WERI-Rb-1 (cell line): Measurements from ENCODE around the gene CNIH2.
A peak's percentile ranks its signal among the peaks of the same experiment; 100 is the strongest.

ENCODE experiments used
- DNase-seq: peaks from one replicate; pipeline ENCODE4 v3.0.0-alpha.2; 2020
- H3K27ac ChIP-seq: fragments of 250-450 bp; sonication (Bioruptor Pico); 2 replicates; pipeline ENCODE4 v1.5.1; 2020; ENCODE audit warnings: mild to moderate bottlenecking, moderate library complexity
- H3K27me3 ChIP-seq: fragments of 250-450 bp; sonication (Bioruptor Pico); 2 replicates; pipeline ENCODE4 v1.5.1; 2021; ENCODE audit warnings: mild to moderate bottlenecking, low read depth, moderate library complexity; ENCODE audit not compliant: insufficient read depth, severe bottlenecking
- H3K36me3 ChIP-seq: fragments of 250-450 bp; sonication (Bioruptor Pico); 2 replicates; pipeline ENCODE4 v1.5.1; 2020; ENCODE audit warnings: mild to moderate bottlenecking, moderate library complexity
- H3K4me3 ChIP-seq: 2 replicates; pipeline ENCODE4 v1.5.1; 2011; ENCODE audit warnings: low read depth, mild to moderate bottlenecking, control low read depth, low read length
- H3K9me3 ChIP-seq: fragments of 250-450 bp; sonication (Bioruptor Pico); 2 replicates; pipeline ENCODE4 v1.5.1; 2021; ENCODE audit warnings: mild to moderate bottlenecking, moderate library complexity; ENCODE audit not compliant: severe bottlenecking
- CTCF ChIP-seq: IDR thresholded peaks from 2 replicates; pipeline ENCODE4 v1.5.1; 2011; ENCODE audit warnings: low read depth, mild to moderate bottlenecking, control low read depth, inconsistent platforms, low read length

CNIH2 gene

GRCh38 chr11:66267379-66268243 is 10.4 kb upstream of the CNIH2 start:
- TF ChIP-seq CTCF: no peak
- H3K36me3 ChIP-seq: peaks cover 60% of the 10 kb centered on the region
- H3K9me3 ChIP-seq: no peaks in the 10 kb centered on the region
- peak overlapping the region; percentile 70 for H3K4me3 ChIP-seq
- peak overlapping the region; percentile 98 for H3K27ac ChIP-seq
- H3K27me3 ChIP-seq: no peaks in the 10 kb centered on the region
- DNase-seq: peak; percentile 87

- H3K27ac ChIP-seq: peak within 1 kb of the TSS; percentile 98
- H3K4me3 ChIP-seq: peak within 1 kb of the TSS; percentile 70
- H3K9me3 ChIP-seq: no peaks in the 10 kb centered on the region
- H3K36me3 ChIP-seq: peaks cover 60% of the 10 kb centered on the region
- no peak for TF ChIP-seq CTCF
- no peaks in the 10 kb centered on the region for H3K27me3 ChIP-seq
- DNase-seq: peak; percentile 99
Measured at GRCh38 chr11:66268244-66268951, 9.6 kb upstream of the CNIH2 start, which contains the start of gene RAB1B. Gene RAB1B, plus strand, starts transcription at chr11:66268639. Its CDS starts 41 bp downstream, at chr11:66268680.

GRCh38 chr11:66268952-66269905 is 8.7 kb upstream of the CNIH2 start:
- TF ChIP-seq CTCF: 0 out of 2 replicates have a peak, but pooled peaks have one; percentile 24
- Histone ChIP-seq H3K27ac (peak overlapping the region; percentile 98), H3K9me3 (no peaks in the 10 kb centered on the region), H3K4me3 (peak overlapping the region; percentile 70), H3K27me3 (no peaks in the 10 kb centered on the region), H3K36me3 (peaks cover 65% of the 10 kb centered on the region)
- peak; percentile 41 for DNase-seq

GRCh38 chr11:66271816-66272215 is 6.2 kb upstream of the CNIH2 start:
- no peak overlapping the region for H3K27ac ChIP-seq
- H3K27me3 ChIP-seq: no peaks in the 10 kb centered on the region
- H3K9me3 ChIP-seq: no peaks in the 10 kb centered on the region
- peaks cover 55% of the 10 kb centered on the region for H3K36me3 ChIP-seq
- no peak for TF ChIP-seq CTCF
- no peak for DNase-seq
- H3K4me3 ChIP-seq: no peak overlapping the region

GRCh38 chr11:66272596-66272995 is 5.4 kb upstream of the CNIH2 start:
- TF ChIP-seq CTCF: no peak
- no peak for DNase-seq
- Histone ChIP-seq H3K9me3 (no peaks in the 10 kb centered on the region), H3K27ac (no peak overlapping the region), H3K4me3 (no peak overlapping the region), H3K36me3 (peaks cover 50% of the 10 kb centered on the region), H3K27me3 (no peaks in the 10 kb centered on the region)
